HG03097 (cell line): ENCODE results near the gene CD83.
A peak's percentile ranks its signal among the peaks of the same experiment; 100 is the strongest.

Experiments
- ATAC-seq: cut with Tn5 transposase; IDR thresholded peaks from one replicate; pipeline ENCODE4 v1.9.1; 2021; ENCODE audit not compliant: unreplicated experiment, low FRiP score

The CD83 gene

GRCh38 chr6:14091339-14091978 lies 26.1 kb upstream of the CD83 start:
- no peak for ATAC-seq

DNA sequence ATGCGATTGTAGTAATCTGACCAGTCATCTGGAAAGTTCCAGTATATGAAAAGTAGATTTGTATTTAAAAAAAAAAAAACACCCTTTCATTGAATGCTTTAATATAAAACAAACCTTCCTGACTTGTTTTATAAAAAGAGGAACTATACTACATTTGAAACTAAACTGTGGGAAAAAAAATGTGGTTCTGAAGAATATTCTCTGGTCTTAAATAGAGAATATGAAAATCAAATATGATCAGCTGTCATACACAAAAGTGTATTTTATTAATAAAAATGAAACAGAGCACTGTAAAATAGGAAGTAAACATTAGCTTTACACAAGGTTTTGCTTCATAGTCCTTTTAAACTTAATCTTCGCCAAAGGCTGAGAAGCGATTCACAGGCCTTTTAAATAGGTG lies 25.3 kb upstream of the CD83 start:
- ATAC-seq, result no peak

DNA sequence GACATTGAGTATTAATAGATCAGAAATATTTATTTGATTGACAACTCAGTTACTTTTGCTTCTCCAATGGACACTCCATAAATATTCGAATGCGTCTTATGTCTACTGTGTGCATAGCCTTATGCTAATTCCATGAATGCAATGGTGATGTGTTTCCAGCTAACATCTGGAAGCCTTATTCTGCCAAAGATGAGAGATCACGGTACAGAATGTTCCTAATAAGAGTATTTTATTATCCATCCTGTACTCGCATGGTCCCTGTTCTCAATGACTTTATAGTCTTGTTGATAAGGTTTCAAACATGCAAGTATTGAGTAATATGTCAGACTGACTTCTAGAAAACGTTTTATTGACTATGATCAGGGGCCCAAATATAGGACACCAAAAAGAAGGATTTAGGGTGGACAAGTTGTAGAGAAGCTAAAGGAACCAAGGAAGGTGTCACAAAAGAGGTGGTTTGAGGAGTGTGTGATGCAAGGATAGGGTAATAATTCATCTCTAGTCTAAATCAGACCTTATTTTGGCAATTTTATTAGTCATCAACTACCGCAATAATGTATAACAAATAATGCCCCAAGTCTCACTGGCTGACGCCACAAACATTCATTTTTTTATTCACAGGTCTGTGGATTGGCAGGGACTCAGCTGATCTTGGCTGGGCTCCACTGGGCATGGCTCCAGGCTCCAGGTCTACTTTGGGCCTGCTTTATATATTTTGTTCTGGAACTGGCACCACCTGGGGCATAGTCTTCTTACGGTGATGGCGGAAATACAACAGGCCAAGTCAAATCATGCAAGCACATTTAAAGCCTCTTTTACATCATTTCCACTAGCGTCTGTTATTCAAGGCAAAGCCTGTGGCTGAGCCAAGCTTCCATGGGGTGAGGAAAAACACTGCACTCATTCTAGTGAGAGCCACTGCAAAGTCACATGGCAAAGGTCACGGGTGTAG lies 24.5 kb upstream of the CD83 start:
- no peak for ATAC-seq

DNA sequence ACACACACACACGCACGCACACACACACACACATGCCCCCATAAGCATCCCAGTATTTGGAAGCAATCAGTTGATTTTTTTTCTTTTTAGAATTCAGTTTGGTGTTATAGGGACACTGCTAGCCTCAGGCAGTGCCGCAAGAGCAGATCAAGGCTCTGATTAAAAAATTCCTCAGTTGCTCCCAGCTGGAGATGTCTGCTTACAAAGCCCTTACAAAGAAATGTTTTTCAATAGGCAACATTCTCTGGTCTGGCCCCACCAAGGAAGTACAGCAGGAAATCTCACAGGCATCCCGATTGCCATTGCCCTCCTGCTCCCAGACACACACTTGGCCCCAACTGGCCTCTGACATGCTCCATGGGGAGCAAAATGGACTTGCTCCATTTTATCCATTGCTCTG lies 22.9 kb upstream of the CD83 start:
- no peak for ATAC-seq

- peak; percentile 45 for ATAC-seq
Measured at GRCh38 chr6:14095437-14095836, 22.1 kb upstream of the CD83 start.

DNA sequence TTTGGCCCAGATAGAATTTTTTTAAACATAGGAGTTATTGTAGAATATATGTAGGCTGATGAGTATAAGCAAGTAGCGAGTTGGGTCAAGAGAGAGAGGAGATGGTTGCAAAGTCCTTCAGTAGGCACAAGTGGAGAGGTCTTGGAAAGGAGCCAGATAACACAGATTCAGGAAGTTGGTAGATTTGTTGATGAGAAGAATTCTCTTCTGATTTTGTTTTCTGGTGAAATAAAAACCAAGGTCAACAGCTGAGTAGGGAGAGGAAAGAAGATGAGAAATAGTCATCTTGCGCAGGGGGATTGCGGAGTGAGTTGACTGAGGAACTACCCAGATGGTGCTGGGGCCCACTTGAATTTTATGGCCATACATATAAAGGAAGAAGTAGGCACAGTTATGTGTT lies 17.4 kb upstream of the CD83 start:
- no peak for ATAC-seq

DNA sequence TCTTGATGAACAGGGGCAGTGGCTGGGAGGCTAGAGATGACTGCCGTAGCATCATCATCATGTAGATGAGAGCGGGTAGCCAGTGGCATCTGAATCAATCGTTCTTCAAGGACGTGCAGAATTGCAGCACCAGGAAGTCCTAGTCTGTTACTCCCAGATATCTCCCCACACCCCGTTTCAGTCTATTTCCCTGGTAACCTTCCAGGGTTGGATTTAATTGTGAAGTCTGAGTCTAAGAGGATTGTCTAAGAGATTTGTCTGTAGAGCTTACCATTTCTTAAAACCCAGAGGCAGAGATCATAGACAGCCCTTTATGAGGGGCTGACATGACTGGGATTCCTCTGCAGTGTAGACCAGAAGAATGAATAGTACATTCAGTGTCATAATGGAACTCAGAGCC lies 16.6 kb upstream of the CD83 start:
- ATAC-seq, result no peak

GRCh38 chr6:14102383-14102782 lies 15.2 kb upstream of the CD83 start:
- ATAC-seq, result no peak

DNA sequence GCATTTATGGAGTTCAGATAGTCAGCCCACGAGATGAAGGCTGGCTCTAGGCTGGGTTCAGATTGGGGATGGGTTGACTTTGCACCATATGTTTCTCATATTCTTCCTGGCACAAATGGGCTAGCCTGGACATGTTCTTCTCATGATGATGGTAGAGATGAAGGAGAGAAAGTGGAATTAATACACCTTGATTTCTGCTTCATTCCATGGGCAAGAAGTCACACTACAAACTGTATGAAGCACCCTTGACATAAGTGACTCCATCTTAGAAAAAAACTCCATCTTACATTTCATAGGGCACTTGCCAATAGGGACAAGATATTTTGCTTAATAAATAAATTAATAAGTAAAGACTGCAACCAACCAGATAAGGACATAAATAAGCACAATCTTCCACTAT lies 12.0 kb upstream of the CD83 start:
- no peak for ATAC-seq

GRCh38 chr6:14107000-14107399 lies 10.6 kb upstream of the CD83 start:
- ATAC-seq, result no peak

GRCh38 chr6:14107711-14108494 lies 9.7 kb upstream of the CD83 start:
- no peak for ATAC-seq

- ATAC-seq, result peak; percentile 75
Measured at GRCh38 chr6:14108571-14109410, 8.8 kb upstream of the CD83 start.

GRCh38 chr6:14109411-14109826 lies 8.2 kb upstream of the CD83 start:
- peak; percentile 4 for ATAC-seq

DNA sequence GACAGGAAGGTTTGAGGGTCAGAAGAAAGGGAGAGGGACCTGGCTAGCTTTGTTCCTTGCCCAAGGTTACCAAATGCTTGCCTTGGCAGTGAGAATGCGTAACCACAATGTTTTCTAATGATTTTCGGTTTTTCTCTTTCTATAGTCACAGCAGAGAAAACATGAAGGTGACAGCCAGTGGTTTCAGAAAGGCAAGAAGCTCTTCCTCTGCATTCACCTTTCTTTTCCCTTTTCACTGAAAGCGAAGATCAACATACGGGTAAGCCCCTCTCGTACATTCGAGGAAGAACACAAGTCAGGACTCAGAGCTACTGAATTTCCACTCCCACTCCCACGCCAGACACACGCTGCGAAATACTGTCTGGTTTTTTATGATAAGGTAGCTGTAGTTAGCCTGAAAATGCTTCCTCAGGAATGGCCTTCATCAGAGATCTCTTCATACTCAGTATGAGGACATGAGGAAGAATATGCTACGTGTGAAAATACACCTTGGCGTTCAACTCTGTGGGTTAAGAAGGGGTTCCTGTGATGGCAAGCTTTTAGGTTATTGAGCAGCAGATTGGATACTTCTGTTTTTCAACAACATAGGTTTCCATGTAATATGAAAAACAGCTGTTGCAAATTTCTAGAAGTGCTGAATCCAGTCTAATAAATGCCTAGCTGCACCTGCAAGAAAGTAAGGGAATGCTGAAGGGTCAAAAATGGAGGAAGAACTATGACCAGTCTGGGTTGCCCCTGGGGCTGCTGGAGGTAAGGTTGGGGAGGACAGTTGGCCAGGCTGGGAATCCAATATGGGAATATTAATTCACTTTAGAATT lies 7.4 kb upstream of the CD83 start:
- ATAC-seq, result peak; percentile 39

DNA sequence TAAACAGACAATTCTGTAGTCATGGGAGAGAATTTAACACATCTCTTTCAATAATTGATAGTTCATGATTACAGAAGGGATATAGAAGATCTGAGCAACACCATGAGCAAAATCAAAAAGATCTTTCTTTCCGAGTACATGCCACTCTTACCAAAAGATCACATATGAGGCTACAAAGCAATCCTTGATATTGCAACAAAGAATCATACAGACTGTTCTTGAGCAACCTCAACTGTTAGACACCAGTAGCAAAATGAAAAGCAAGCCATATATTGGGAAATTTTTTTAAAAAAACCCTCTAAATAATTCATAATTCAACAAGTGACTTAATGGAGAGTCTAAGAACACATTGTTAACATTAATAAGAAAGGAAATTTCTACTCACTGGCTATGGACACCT lies 3.6 kb upstream of the CD83 start:
- no peak for ATAC-seq

DNA sequence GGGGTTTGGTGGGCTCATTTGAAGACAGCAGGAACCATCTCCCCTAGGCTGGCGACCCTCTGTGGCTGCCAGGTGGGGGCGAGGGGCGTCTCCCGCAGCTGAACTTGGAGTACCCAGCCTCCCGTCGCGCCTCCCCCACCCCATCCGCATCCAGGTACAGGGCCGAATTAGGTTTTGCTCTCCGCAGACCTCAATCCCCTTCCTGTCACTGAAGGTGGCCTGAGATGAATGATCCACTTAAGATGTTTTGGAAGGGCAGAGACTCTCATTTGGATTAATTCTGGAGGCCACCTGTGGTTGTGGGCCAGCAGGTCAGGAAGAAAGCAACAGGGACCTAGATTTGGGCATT lies 493 bp downstream of the CD83 start:
- ATAC-seq, result no peak

GRCh38 chr6:14118446-14118845 lies 874 bp downstream of the CD83 start:
- ATAC-seq, result no peak

GRCh38 chr6:14119784-14120183 lies 2.2 kb downstream of the CD83 start:
- ATAC-seq, result no peak

- no peak for ATAC-seq
Measured at GRCh38 chr6:14120546-14120945, 3.0 kb downstream of the CD83 start.

GRCh38 chr6:14121936-14122344 lies 4.4 kb downstream of the CD83 start:
- ATAC-seq, result peak; percentile 51
